ENCODE results near the gene INSYN2B.

GRCh38 chr5:169978714-169979113 lies 1.6 kb downstream of the INSYN2B start:
- TF ChIP-seq GATA3 (IDR thresholded peaks at IDR 0.05; ENCODE audit: low read depth, low read length) (no peak), GATA2 (IDR thresholded peaks at IDR 0.05; ENCODE audit: low read depth, low read length) (no peak)

All from SH-SY5Y (cell line).